ENCODE measurements around the gene CREBBP. TPM values are rescaled to one million over a fixed set of nuclear protein-coding genes. Genes with fewer than 3 reads are reported as not detected.

The CREBBP gene
- total and polyA plus RNA-seq, 2 donors (not counting 3 experiments of a cell fraction or from before 2014, with no cell fraction given) = 13.8 to 72.7 TPM

- no peak overlapping the region for H3K4me3 ChIP-seq (replicated peaks in 1 of 3; ENCODE audit: insufficient read depth in 1 of 3, low read depth in 1 of 3, low read length in 3 of 3)
- BruUV-seq (replicated peaks) = no TSS peak
- dilution Hi-C loops (cut with MboI; ENCODE audit: extremely low pct_ligation_motif_present, low sequenced_read_pairs) = no loop called here
- H3K27me3 ChIP-seq (ENCODE audit: control insufficient read depth in 2 of 2, insufficient read depth in 2 of 2, low read length in 2 of 2) = no peaks in the 10 kb centered on the region
- H3K4me1 ChIP-seq (ENCODE audit: control insufficient read depth, extremely low read depth, insufficient read depth, low read length) = no peaks in the 10 kb centered on the region
- H2AFZ ChIP-seq (ENCODE audit: low read depth, low read length) = no peak overlapping the region
- no peak overlapping the region for H3K4me2 ChIP-seq (ENCODE audit: insufficient read depth, low read length)
- FAIRE-seq (no peak), DNase-seq (ENCODE audit: low read depth, low spot score) (no peak)
- ChIA-PET CTCF (no interaction called here), POLR2A (no interaction called here)
- no peak overlapping the region for H3K27ac ChIP-seq (ENCODE audit: insufficient read depth, low read depth, low read length)
- no peaks in the 10 kb centered on the region for H3K9me1 ChIP-seq (replicated peaks; ENCODE audit: control insufficient read depth, extremely low read depth, insufficient read depth, low read length)
- TF ChIP-seq, protein P1, sequence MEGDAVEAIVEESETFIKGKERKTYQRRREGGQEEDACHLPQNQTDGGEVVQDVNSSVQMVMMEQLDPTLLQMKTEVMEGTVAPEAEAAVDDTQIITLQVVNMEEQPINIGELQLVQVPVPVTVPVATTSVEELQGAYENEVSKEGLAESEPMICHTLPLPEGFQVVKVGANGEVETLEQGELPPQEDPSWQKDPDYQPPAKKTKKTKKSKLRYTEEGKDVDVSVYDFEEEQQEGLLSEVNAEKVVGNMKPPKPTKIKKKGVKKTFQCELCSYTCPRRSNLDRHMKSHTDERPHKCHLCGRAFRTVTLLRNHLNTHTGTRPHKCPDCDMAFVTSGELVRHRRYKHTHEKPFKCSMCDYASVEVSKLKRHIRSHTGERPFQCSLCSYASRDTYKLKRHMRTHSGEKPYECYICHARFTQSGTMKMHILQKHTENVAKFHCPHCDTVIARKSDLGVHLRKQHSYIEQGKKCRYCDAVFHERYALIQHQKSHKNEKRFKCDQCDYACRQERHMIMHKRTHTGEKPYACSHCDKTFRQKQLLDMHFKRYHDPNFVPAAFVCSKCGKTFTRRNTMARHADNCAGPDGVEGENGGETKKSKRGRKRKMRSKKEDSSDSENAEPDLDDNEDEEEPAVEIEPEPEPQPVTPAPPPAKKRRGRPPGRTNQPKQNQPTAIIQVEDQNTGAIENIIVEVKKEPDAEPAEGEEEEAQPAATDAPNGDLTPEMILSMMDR (IDR thresholded peaks at IDR 0.05; ENCODE audit: extremely low read depth in 1 of 2, insufficient read depth in 1 of 2, low read depth in 1 of 2, low read length in 2 of 2) = no peak
- TF ChIP-seq POLR2A (IDR thresholded peaks at IDR 0.05; ENCODE audit: low read depth, low read length) = no peak
- no peak for TF ChIP-seq MYC (IDR thresholded peaks at IDR 0.05; ENCODE audit: low read depth, low read length)
- intact Hi-C loops (cut with micrococcal nuclease) = no loop called here
- H3K9me3 ChIP-seq (replicated peaks; ENCODE audit: control insufficient read depth, insufficient read depth, low read length) = no peaks in the 10 kb centered on the region
- peaks cover 15 to 61% of the 10 kb centered on the region in 2 experiments for H3K36me3 ChIP-seq (ENCODE audit: control insufficient read depth in 2 of 2, extremely low read depth in 1 of 2, insufficient read depth in 2 of 2, low read length in 2 of 2)
- no peaks in the 10 kb centered on the region for H3K79me2 ChIP-seq (ENCODE audit: control insufficient read depth, insufficient read depth, low read length)
- no peak overlapping the region for H3K9ac ChIP-seq (replicated peaks; ENCODE audit: extremely low read depth, insufficient read depth, low read length)
- H4K20me1 ChIP-seq (replicated peaks; ENCODE audit: control insufficient read depth, extremely low read depth, insufficient read depth, low read length) = no peaks in the 10 kb centered on the region
These were observed 139.6 kb downstream of the CREBBP start for GRCh38 chr16:3740934-3741333.

DNA sequence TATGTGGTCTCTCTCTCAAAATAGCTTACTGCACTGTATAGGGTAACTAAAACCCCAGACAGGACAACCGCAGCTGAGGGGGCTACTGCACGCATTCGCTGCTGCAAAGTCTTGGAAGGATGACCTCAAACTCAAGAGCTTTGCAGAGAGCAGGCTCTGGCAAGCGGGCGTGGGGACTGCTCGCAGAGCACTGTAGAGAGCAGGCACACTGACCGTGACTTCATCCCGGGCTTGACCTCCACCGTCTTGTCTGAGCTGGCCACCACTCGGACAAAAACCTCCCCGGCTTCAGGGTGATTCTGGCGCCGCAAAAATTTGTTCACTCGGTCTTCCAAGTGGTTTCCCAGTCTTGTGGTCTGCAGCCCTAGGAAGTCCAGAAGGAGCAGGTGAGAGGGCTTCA is 140.3 kb downstream of the CREBBP start:
- CTCF ChIA-PET = no interaction called here
- no peaks in the 10 kb centered on the region for H3K9me3 ChIP-seq (replicated peaks; ENCODE audit: control insufficient read depth, insufficient read depth, low read length)
- FAIRE-seq = no peak

More for the DNA sequence above, 140.3 kb downstream of the CREBBP start:
- Histone ChIP-seq H2AFZ (ENCODE audit: low read depth, low read length) (no peak overlapping the region), H3K9me1 (replicated peaks; ENCODE audit: control insufficient read depth, extremely low read depth, insufficient read depth, low read length) (no peaks in the 10 kb centered on the region), H3K4me2 (ENCODE audit: insufficient read depth, low read length) (no peak overlapping the region), H3K4me3 (replicated peaks in 1 of 3; ENCODE audit: insufficient read depth in 1 of 3, low read depth in 1 of 3, low read length in 3 of 3) (no peak overlapping the region), H3K36me3 (ENCODE audit: control insufficient read depth in 2 of 2, extremely low read depth in 1 of 2, insufficient read depth in 2 of 2, low read length in 2 of 2) (peaks cover 13 to 65% of the 10 kb centered on the region in 2 experiments), H3K4me1 (ENCODE audit: control insufficient read depth, extremely low read depth, insufficient read depth, low read length) (no peaks in the 10 kb centered on the region), H3K9ac (replicated peaks; ENCODE audit: extremely low read depth, insufficient read depth, low read length) (no peak overlapping the region), H3K27ac (ENCODE audit: insufficient read depth, low read depth, low read length) (no peak overlapping the region), H3K79me2 (ENCODE audit: control insufficient read depth, insufficient read depth, low read length) (no peaks in the 10 kb centered on the region), H3K27me3 (ENCODE audit: control insufficient read depth in 2 of 2, insufficient read depth in 2 of 2, low read length in 2 of 2) (no peaks in the 10 kb centered on the region), H4K20me1 (replicated peaks; ENCODE audit: control insufficient read depth, extremely low read depth, insufficient read depth, low read length) (no peaks in the 10 kb centered on the region)
- TF ChIP-seq EZH2 (IDR thresholded peaks at IDR 0.05; ENCODE audit: borderline replicate concordance, low read depth, low read length, severe bottlenecking) (no peak), POLR2AphosphoS5 (IDR thresholded peaks at IDR 0.05; ENCODE audit: insufficient read depth, low read depth, low read length) (no peak), FOS (IDR thresholded peaks at IDR 0.05; ENCODE audit: borderline replicate concordance, insufficient read depth, low read length) (no peak), JUN (IDR thresholded peaks at IDR 0.05; ENCODE audit: borderline replicate concordance, insufficient read depth, insufficient read length, low read depth) (no peak), GATA2 (IDR thresholded peaks at IDR 0.05; ENCODE audit: insufficient read depth, insufficient read length, low read depth, low read length) (no peak), MYC (IDR thresholded peaks at IDR 0.05; ENCODE audit: low read depth, low read length) (no peak), POLR2A (IDR thresholded peaks at IDR 0.05; ENCODE audit: low read depth, low read length) (no peak), MAX (IDR thresholded peaks at IDR 0.05; ENCODE audit: insufficient read depth, insufficient read length) (no peak)
- TF ChIP-seq, protein P1 (IDR thresholded peaks at IDR 0.05; ENCODE audit: extremely low read depth in 1 of 2, insufficient read depth in 1 of 2, low read depth in 1 of 2, low read length in 2 of 2) = no peak
- DNase-seq (ENCODE audit: low read depth, low spot score) = no peak
- BruUV-seq (replicated peaks) = no TSS peak
- intact Hi-C loops (cut with micrococcal nuclease) = no loop called here
- dilution Hi-C loops (cut with MboI; ENCODE audit: extremely low pct_ligation_motif_present, low sequenced_read_pairs) = no loop called here
- POLR2A ChIA-PET = no interaction called here

All from endothelial cell of umbilical vein (primary cell).